Adipocyte (in vitro differentiated cells): Measurements from ENCODE around the gene SEMA5A.

Experiments
- DNase-seq: peaks from one replicate; pipeline ENCODE4 v3.0.0-alpha.2; 2015; ENCODE audit warnings: low read depth
- H3K27me3 ChIP-seq: replicated peaks from 2 replicates; pipeline ENCODE4 v1.7.0; 2013; ENCODE audit warnings: mild to moderate bottlenecking, low read length, moderate library complexity; ENCODE audit not compliant: control insufficient read depth, insufficient read depth
- H3K36me3 ChIP-seq: 2 replicates; pipeline ENCODE4 v1.7.0; 2013; ENCODE audit warnings: low read length, mild to moderate bottlenecking, moderate library complexity; ENCODE audit not compliant: control insufficient read depth, insufficient read depth, severe bottlenecking
- H3K4me1 ChIP-seq: 2 replicates; pipeline ENCODE4 v1.7.0; 2013; ENCODE audit warnings: mild to moderate bottlenecking, low read length, moderate library complexity; ENCODE audit not compliant: control insufficient read depth, insufficient read depth
- H3K4me3 ChIP-seq: 2 replicates; pipeline ENCODE4 v1.7.0; 2013; ENCODE audit warnings: mild to moderate bottlenecking, low read length, moderate library complexity
- H3K9ac ChIP-seq: 2 replicates; pipeline ENCODE4 v1.7.0; 2013; ENCODE audit warnings: mild to moderate bottlenecking, low read length, moderate library complexity
- H3K9me3 ChIP-seq: 2 replicates; pipeline ENCODE4 v1.7.0; 2013; ENCODE audit warnings: mild to moderate bottlenecking, low read length, moderate library complexity; ENCODE audit not compliant: control insufficient read depth

SEMA5A gene

GRCh38 chr5:9348401-9348996 is 197.4 kb downstream of the SEMA5A start:
- Histone ChIP-seq H3K9ac (no peak overlapping the region), H3K36me3 (no peaks in the 10 kb centered on the region), H3K4me1 (peaks cover 47% of the 10 kb centered on the region), H3K27me3 (no peaks in the 10 kb centered on the region), H3K9me3 (no peaks in the 10 kb centered on the region), H3K4me3 (peak overlapping the region; percentile 37)
- DNase-seq: peak; percentile 83

- Histone ChIP-seq H3K9ac (peak overlapping the region; percentile 34), H3K27me3 (no peaks in the 10 kb centered on the region), H3K4me3 (peak overlapping the region; percentile 17), H3K9me3 (no peaks in the 10 kb centered on the region), H3K36me3 (no peaks in the 10 kb centered on the region), H3K4me1 (peaks cover 55% of the 10 kb centered on the region)
- peak; percentile 42 for DNase-seq
Measured at GRCh38 chr5:9347541-9348295, 198.2 kb downstream of the SEMA5A start.

GRCh38 chr5:9347032-9347431 is 198.8 kb downstream of the SEMA5A start:
- no peaks in the 10 kb centered on the region for H3K9me3 ChIP-seq
- DNase-seq: no peak
- H3K4me1 ChIP-seq: peaks cover 56% of the 10 kb centered on the region
- no peak overlapping the region for H3K9ac ChIP-seq
- no peaks in the 10 kb centered on the region for H3K36me3 ChIP-seq
- no peak overlapping the region for H3K4me3 ChIP-seq
- H3K27me3 ChIP-seq: no peaks in the 10 kb centered on the region

- Histone ChIP-seq H3K4me3 (no peak overlapping the region), H3K4me1 (peaks cover 34% of the 10 kb centered on the region), H3K9ac (no peak overlapping the region), H3K27me3 (no peaks in the 10 kb centered on the region), H3K9me3 (no peaks in the 10 kb centered on the region), H3K36me3 (no peaks in the 10 kb centered on the region)
- DNase-seq: no peak
Measured at GRCh38 chr5:9344751-9345240, 201.1 kb downstream of the SEMA5A start.

- peak; percentile 60 for DNase-seq
- H3K4me3 ChIP-seq: no peak overlapping the region
- no peaks in the 10 kb centered on the region for H3K36me3 ChIP-seq
- no peaks in the 10 kb centered on the region for H3K27me3 ChIP-seq
- H3K9ac ChIP-seq: no peak overlapping the region
- H3K4me1 ChIP-seq: peaks cover 19% of the 10 kb centered on the region
- H3K9me3 ChIP-seq: no peaks in the 10 kb centered on the region
Measured at GRCh38 chr5:9343146-9343850, 202.6 kb downstream of the SEMA5A start.

GRCh38 chr5:9342161-9342787 is 203.6 kb downstream of the SEMA5A start:
- Histone ChIP-seq H3K9ac (no peak overlapping the region), H3K36me3 (no peaks in the 10 kb centered on the region), H3K27me3 (no peaks in the 10 kb centered on the region), H3K4me3 (no peak overlapping the region), H3K9me3 (no peaks in the 10 kb centered on the region), H3K4me1 (peaks cover 10% of the 10 kb centered on the region)
- no peak for DNase-seq

- H3K9ac ChIP-seq: no peak overlapping the region
- no peak overlapping the region for H3K4me3 ChIP-seq
- H3K9me3 ChIP-seq: no peaks in the 10 kb centered on the region
- no peak for DNase-seq
- peaks cover 10% of the 10 kb centered on the region for H3K4me1 ChIP-seq
- H3K36me3 ChIP-seq: no peaks in the 10 kb centered on the region
- no peaks in the 10 kb centered on the region for H3K27me3 ChIP-seq
Measured at GRCh38 chr5:9340085-9340484, 205.8 kb downstream of the SEMA5A start.

- H3K9ac ChIP-seq: no peak overlapping the region
- DNase-seq: no peak
- no peaks in the 10 kb centered on the region for H3K27me3 ChIP-seq
- H3K4me3 ChIP-seq: no peak overlapping the region
- no peaks in the 10 kb centered on the region for H3K9me3 ChIP-seq
- H3K36me3 ChIP-seq: no peaks in the 10 kb centered on the region
- H3K4me1 ChIP-seq: peaks cover 10% of the 10 kb centered on the region
Measured at GRCh38 chr5:9339206-9339818, 206.6 kb downstream of the SEMA5A start.

- DNase-seq: no peak
- Histone ChIP-seq H3K9ac (no peak overlapping the region), H3K36me3 (no peaks in the 10 kb centered on the region), H3K27me3 (no peaks in the 10 kb centered on the region), H3K9me3 (no peaks in the 10 kb centered on the region), H3K4me1 (peaks cover 10% of the 10 kb centered on the region), H3K4me3 (no peak overlapping the region)
Measured at GRCh38 chr5:9338796-9339195, 207.1 kb downstream of the SEMA5A start.

- H3K9ac ChIP-seq: no peak overlapping the region
- H3K36me3 ChIP-seq: no peaks in the 10 kb centered on the region
- H3K4me3 ChIP-seq: no peak overlapping the region
- H3K27me3 ChIP-seq: no peaks in the 10 kb centered on the region
- peaks cover 5% of the 10 kb centered on the region for H3K4me1 ChIP-seq
- no peaks in the 10 kb centered on the region for H3K9me3 ChIP-seq
- DNase-seq: peak; percentile 80
Measured at GRCh38 chr5:9337928-9338595, 207.8 kb downstream of the SEMA5A start.
